H9 (cell line): ENCODE measurements around the gene MICAL3. TPM values are rescaled to one million over a fixed set of nuclear protein-coding genes. Genes with fewer than 3 reads are reported as not detected.
"Not testable (repeated sequence)": the region's sequence is repeated elsewhere in the genome, so short reads cannot be mapped to it uniquely, and the experiment has no call there.

Experiments
- DNase-seq: peaks from one replicate; pipeline ENCODE4 v3.0.0-alpha.2; 2017
- H2AFZ ChIP-seq: one replicate; pipeline ENCODE4 v1.6.1; 2013; ENCODE audit warnings: mild to moderate bottlenecking, low read length, control low read depth, moderate library complexity
- H2AK5ac ChIP-seq: 2 replicates; pipeline ENCODE4 v1.6.1; 2013; ENCODE audit warnings: low read length, control low read depth, mixed read lengths; ENCODE audit not compliant: insufficient read length
- H2BK120ac ChIP-seq: one replicate; pipeline ENCODE4 v1.6.1; 2013; ENCODE audit warnings: low read depth, mild to moderate bottlenecking, low read length, control low read depth, inconsistent platforms; ENCODE audit not compliant: poor library complexity, severe bottlenecking
- H2BK12ac ChIP-seq: 2 replicates; pipeline ENCODE4 v1.6.1; 2013; ENCODE audit warnings: low read length, control low read depth, mixed read lengths, low read depth; ENCODE audit not compliant: insufficient read length
- H2BK15ac ChIP-seq: 2 replicates; pipeline ENCODE4 v1.6.1; 2013; ENCODE audit warnings: low read depth, low read length, control low read depth
- H2BK20ac ChIP-seq: one replicate; pipeline ENCODE4 v1.6.1; 2013; ENCODE audit warnings: low read depth, mild to moderate bottlenecking, low read length, control low read depth, inconsistent platforms; ENCODE audit not compliant: poor library complexity, severe bottlenecking
- H2BK5ac ChIP-seq: 2 replicates; pipeline ENCODE4 v1.6.1; 2013; ENCODE audit warnings: low read length, control low read depth, mixed read lengths; ENCODE audit not compliant: insufficient read length
- H3K14ac ChIP-seq: 2 replicates; pipeline ENCODE4 v1.6.1; 2013; ENCODE audit warnings: low read length, control low read depth; ENCODE audit not compliant: insufficient read depth
- H3K18ac ChIP-seq: 2 replicates; pipeline ENCODE4 v1.6.1; 2013; ENCODE audit warnings: low read depth, mild to moderate bottlenecking, mixed read lengths, low read length, control low read depth; ENCODE audit not compliant: insufficient read length
- H3K23ac ChIP-seq: 2 replicates; pipeline ENCODE4 v1.6.1; 2013; ENCODE audit warnings: low read length, control low read depth, mixed read lengths, low read depth; ENCODE audit not compliant: insufficient read length
- H3K23me2 ChIP-seq: 2 replicates; pipeline ENCODE4 v1.6.1; 2013; ENCODE audit warnings: low read depth, mild to moderate bottlenecking, mixed read lengths, low read length, control low read depth; ENCODE audit not compliant: insufficient read length, poor library complexity, severe bottlenecking
- H3K27ac ChIP-seq: 2 replicates; pipeline ENCODE4 v1.5.1; 2013; ENCODE audit warnings: low read length, control low read depth, mixed read lengths, low read depth; ENCODE audit not compliant: insufficient read length
- H3K27me3 ChIP-seq: 2 replicates; pipeline ENCODE4 v1.6.1; 2013; ENCODE audit warnings: low read length, control low read depth, inconsistent platforms; ENCODE audit not compliant: insufficient read depth
- H3K4ac ChIP-seq: 2 replicates; pipeline ENCODE4 v1.6.1; 2013; ENCODE audit warnings: low read depth, mild to moderate bottlenecking, control low read depth, inconsistent platforms, low read length, moderate library complexity
- H3K4me1 ChIP-seq: 2 replicates; pipeline ENCODE4 v1.6.1; 2013; ENCODE audit warnings: low read length, control low read depth, inconsistent platforms; ENCODE audit not compliant: insufficient read depth
- H3K4me2 ChIP-seq: 2 replicates; pipeline ENCODE4 v1.6.1; 2013; ENCODE audit warnings: low read length, control low read depth, mixed read lengths; ENCODE audit not compliant: insufficient read length, insufficient read depth
- H3K56ac ChIP-seq: 2 replicates; pipeline ENCODE4 v1.6.1; 2013; ENCODE audit warnings: low read depth, mild to moderate bottlenecking, mixed read lengths, low read length, control low read depth; ENCODE audit not compliant: insufficient read length
- H3K79me1 ChIP-seq: 2 replicates; pipeline ENCODE4 v1.6.1; 2013; ENCODE audit warnings: low read depth, mild to moderate bottlenecking, moderate library complexity, low read length, control low read depth, inconsistent platforms; ENCODE audit not compliant: insufficient read depth, poor library complexity, severe bottlenecking
- H3K79me2 ChIP-seq: 2 replicates; pipeline ENCODE4 v1.6.1; 2013; ENCODE audit warnings: low read length, control low read depth, inconsistent platforms; ENCODE audit not compliant: insufficient read depth
- H3K9ac ChIP-seq: 2 replicates; pipeline ENCODE4 v1.6.1; 2013; ENCODE audit warnings: low read length, control low read depth, mixed read lengths; ENCODE audit not compliant: insufficient read length; ENCODE audit errors: extremely low read depth
- H3K9me3 ChIP-seq: one replicate; pipeline ENCODE4 v1.6.1; 2013; ENCODE audit warnings: low read depth, low read length, inconsistent platforms; ENCODE audit not compliant: control insufficient read depth
- H3T11ph ChIP-seq: one replicate; pipeline ENCODE4 v1.6.1; 2013; ENCODE audit warnings: mild to moderate bottlenecking, low read length, control low read depth, inconsistent platforms
- H4K20me1 ChIP-seq: one replicate; pipeline ENCODE4 v1.6.1; 2013; ENCODE audit not compliant: control insufficient read depth, insufficient read length, insufficient read depth
- H4K5ac ChIP-seq: 2 replicates; pipeline ENCODE4 v1.6.1; 2013; ENCODE audit warnings: low read depth, mild to moderate bottlenecking, mixed read lengths, low read length, control low read depth; ENCODE audit not compliant: insufficient read length
- H4K8ac ChIP-seq: replicated peaks from 2 replicates; pipeline ENCODE4 v1.6.1; 2013; ENCODE audit warnings: low read length, control low read depth, mixed read lengths, low read depth; ENCODE audit not compliant: insufficient read length
- H4K91ac ChIP-seq: 2 replicates; pipeline ENCODE4 v1.6.1; 2013; ENCODE audit warnings: low read depth, mild to moderate bottlenecking, moderate library complexity, mixed read lengths, low read length, control low read depth; ENCODE audit not compliant: insufficient read length
- H3K27ac Mint-ChIP-seq, 3 experiments: 2 replicates in 2 of 3; 3 replicates in 1 of 3; pipeline ENCODE4 v1.8.0; 2020 to 2021; ENCODE audit warnings: mixed read lengths in 3 of 3, mild to moderate bottlenecking in 1 of 3, moderate library complexity in 1 of 3
- H3K27me3 Mint-ChIP-seq: 2 replicates; pipeline ENCODE4 v1.8.0; 2021; ENCODE audit warnings: low read depth, mild to moderate bottlenecking, moderate library complexity, mixed read lengths
- H3K36me3 Mint-ChIP-seq, 3 experiments: 2 replicates in 2 of 3; 3 replicates in 1 of 3; pipeline ENCODE4 v1.8.0; 2020 to 2021; ENCODE audit warnings: low read depth in 3 of 3, mixed read lengths in 3 of 3; ENCODE audit not compliant: insufficient read depth in 1 of 3
- H3K4me1 Mint-ChIP-seq, 2 experiments: 2 replicates each; pipeline ENCODE4 v1.8.0; 2020; ENCODE audit warnings: mixed read lengths in 2 of 2
- H3K4me3 Mint-ChIP-seq, 2 experiments: 2 replicates in 1 of 2; 3 replicates in 1 of 2; pipeline ENCODE4 v1.8.0; 2020 to 2021; ENCODE audit warnings: mild to moderate bottlenecking in 2 of 2, mixed read lengths in 2 of 2, moderate library complexity in 1 of 2
- H3K9me3 Mint-ChIP-seq, 2 experiments: 2 replicates in 1 of 2; 3 replicates in 1 of 2; pipeline ENCODE4 v1.8.0; 2020; ENCODE audit warnings: mild to moderate bottlenecking in 2 of 2, mixed read lengths in 2 of 2, moderate library complexity in 1 of 2
- CTCF ChIP-seq: fragments of 200-600 bp; sonication (generic); conservative IDR thresholded peaks from 3 replicates; pipeline ENCODE4 v1.8.0; 2021; ENCODE audit warnings: antibody characterized with exemption, mild to moderate bottlenecking
- WGBS: extraction: QIAGEN DNeasy Blood & Tissue Kit; methylation state at CpG from one replicate; pipeline ENCODE4 v1.1.7; 2013; ENCODE audit warnings: missing lambda C conversion rate, low lambda C conversion rate, mixed read lengths; ENCODE audit not compliant: insufficient read length; ENCODE audit errors: extremely low coverage; 5-methylcytosine and 5-hydroxymethylcytosine counted together
- total RNA-seq: library from RNA; stranded (reverse); gene quantifications from 2 replicates; pipeline ENCODE4 v1.2.1, GENCODE V29; 2021

Gene MICAL3
- total RNA-seq, 1 experiment from 2014 or later: 50.2 TPM

DNA sequence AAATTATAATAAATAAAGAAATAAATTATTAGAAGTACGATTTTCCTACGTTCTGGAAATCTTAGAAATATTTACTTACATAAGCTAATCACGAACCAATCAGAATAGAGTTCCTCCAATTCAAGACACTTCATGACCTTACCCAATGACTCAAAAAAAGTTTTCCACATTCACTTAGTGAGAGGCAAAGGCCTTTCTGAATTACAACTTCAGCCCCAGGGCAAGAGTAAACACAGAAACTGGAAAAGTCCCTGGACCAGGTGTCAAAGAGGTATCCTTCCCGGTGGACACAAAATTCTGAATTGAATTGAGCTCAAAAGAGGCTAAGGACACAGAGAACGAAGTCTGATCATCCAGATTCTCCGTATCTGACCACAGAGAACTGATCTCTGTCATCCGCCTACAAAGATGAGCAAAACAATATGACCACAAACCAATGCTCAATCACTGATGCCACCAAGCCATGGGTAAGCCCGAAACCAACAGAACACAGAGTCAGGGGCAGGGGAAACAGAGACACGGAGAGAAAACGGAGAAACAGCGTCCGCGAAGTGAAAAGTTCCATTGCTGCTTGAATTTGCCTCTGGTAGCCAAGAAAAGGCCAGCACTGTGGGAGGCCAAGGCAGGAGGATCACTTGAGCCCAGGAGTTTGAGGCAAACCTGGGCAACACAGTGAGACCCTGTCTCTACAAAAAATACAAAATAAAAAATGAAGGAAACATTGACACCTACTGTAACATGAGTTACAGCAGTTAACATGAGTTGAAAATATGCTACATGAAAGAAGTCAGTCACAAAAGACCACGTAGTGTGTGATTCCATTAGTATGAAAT, 256.9 kb downstream of the MICAL3 start:
- H4K8ac ChIP-seq: no peak overlapping the region
- H3K4me1 Mint-ChIP-seq: peaks cover 12 to 13% of the 10 kb centered on the region in 2 experiments
- no peak overlapping the region for H2BK5ac ChIP-seq
- H3K27ac Mint-ChIP-seq: 0 out of 7 replicates have a peak overlapping the region, but pooled peaks of 1 of the 3 experiments have one; percentile 23
- H3K36me3 Mint-ChIP-seq: peaks cover 0 to 1% (median 0%) of the 10 kb centered on the region in 3 experiments; a peak in 1 of 7 replicates
- no peak overlapping the region for H2AFZ ChIP-seq
- H3K4me3 Mint-ChIP-seq: no peak overlapping the region
- H3K4me1 ChIP-seq: no peaks in the 10 kb centered on the region
- no peaks in the 10 kb centered on the region for H3K27me3 ChIP-seq
- H3K27ac ChIP-seq: no peak overlapping the region
- no peaks in the 10 kb centered on the region for H3K9me3 Mint-ChIP-seq
- no peaks in the 10 kb centered on the region; the same call in 1 of the 2 replicates for H3K79me2 ChIP-seq
- WGBS: no CpG with 5 or more reads among the region's 14 CpGs
- H3K18ac ChIP-seq: no peak overlapping the region
- H3K23ac ChIP-seq: no peak overlapping the region
- DNase-seq: no peak
- H3K9ac ChIP-seq: no peak overlapping the region
- H3K23me2 ChIP-seq: no peaks in the 10 kb centered on the region
- no peaks in the 10 kb centered on the region for H4K20me1 ChIP-seq
- H2BK15ac ChIP-seq: no peak overlapping the region
- H3K4ac ChIP-seq: no peak overlapping the region
- no peak overlapping the region for H2AK5ac ChIP-seq
- H2BK20ac ChIP-seq: no peak overlapping the region
- H2BK120ac ChIP-seq: no peak overlapping the region
- H3K4me2 ChIP-seq: no peak overlapping the region
- H3K9me3 ChIP-seq: no peaks in the 10 kb centered on the region
- TF ChIP-seq CTCF: no peak
- no peak overlapping the region for H4K5ac ChIP-seq
- no peak overlapping the region for H2BK12ac ChIP-seq
- H3K14ac ChIP-seq: no peak overlapping the region
- no peaks in the 10 kb centered on the region for H3K27me3 Mint-ChIP-seq
- no peaks in the 10 kb centered on the region for H3K79me1 ChIP-seq
- no peak overlapping the region for H3K56ac ChIP-seq
- no peak overlapping the region for H3T11ph ChIP-seq
- no peak overlapping the region for H4K91ac ChIP-seq

- not testable (repeated sequence) for H3K9me3 Mint-ChIP-seq, H3K27ac Mint-ChIP-seq, H4K20me1 ChIP-seq, H3K27me3 Mint-ChIP-seq, H4K8ac ChIP-seq, H4K91ac ChIP-seq, H4K5ac ChIP-seq, H3K9me3 ChIP-seq, H3T11ph ChIP-seq, H2AFZ ChIP-seq, H2BK120ac ChIP-seq, H3K4me2 ChIP-seq, H3K14ac ChIP-seq, H2BK5ac ChIP-seq, H3K27me3 ChIP-seq, H3K79me1 ChIP-seq, DNase-seq, H3K4ac ChIP-seq, H2BK20ac ChIP-seq, H3K9ac ChIP-seq, H2AK5ac ChIP-seq, H3K23ac ChIP-seq, H3K4me1 ChIP-seq, H3K23me2 ChIP-seq, H3K36me3 Mint-ChIP-seq, H3K4me3 Mint-ChIP-seq, H3K27ac ChIP-seq, H3K79me2 ChIP-seq, H2BK12ac ChIP-seq, H3K56ac ChIP-seq, H2BK15ac ChIP-seq, H3K18ac ChIP-seq
- no CpG with 5 or more reads among the region's 5 CpGs for WGBS
- H3K4me1 Mint-ChIP-seq: peaks cover 12% of the 10 kb centered on the region in 2 experiments
Observed at GRCh38 chr22:17764852-17765251, 259.5 kb downstream of the MICAL3 start.
